HepG2 (cell line): ENCODE data around the gene ZNF638. TPM values are rescaled to one million over a fixed set of nuclear protein-coding genes. Genes with fewer than 3 reads are reported as not detected.

Experiments
- ATAC-seq: fragments of 200-7000 bp; cut with Tn5 transposase; 3 replicates; pipeline ENCODE4 v1.9.1; 2020; ENCODE audit warnings: mild to moderate bottlenecking, moderate library complexity
- BruUV-seq: library from RNA; stranded (reverse); fragments of 400-500 nt; replicated peaks from 2 replicates; lab custom pipeline; 2021; lab: Mats Ljungman, UMichigan
- CTCF ChIA-PET: fragments of 300-600 bp; formaldehyde crosslinking; extraction: SDS; loops from one replicate; lab custom pipeline; 2021; ENCODE audit warnings: low total read pairs, inconsistent platforms, low intra/inter-chr PET ratio; lab: Yijun Ruan, JAX
- POLR2A ChIA-PET: fragments of 350-600 bp; sonication (Branson Sonifier 250); formaldehyde crosslinking; loops from one replicate; lab custom pipeline; 2020; ENCODE audit warnings: antibody characterized with exemption, inconsistent platforms; lab: Yijun Ruan, JAX
- DNase-seq: peaks from one replicate; pipeline ENCODE4 v3.0.0-alpha.2; 2015; ENCODE audit warnings: low spot score
- FAIRE-seq: peaks from 3 replicates; lab custom pipeline; 2011; peaks lifted over from hg19 to GRCh38; lab: Jason Lieb, UNC
- H2AFZ ChIP-seq: one replicate; pipeline ENCODE4 v1.6.1; 2011; ENCODE audit warnings: low read length, inconsistent platforms
- H3K27ac ChIP-seq: fragments of 300-600 bp; 3 replicates; pipeline ENCODE4 v1.8.0; 2011; ENCODE audit warnings: mixed run types, mild to moderate bottlenecking, mixed read lengths, low read length, inconsistent platforms; ENCODE audit not compliant: insufficient read depth; ENCODE audit errors: extremely low read length
- H3K27me3 ChIP-seq, 2 experiments: fragments of 200-600 bp in 1 of 2; 2 replicates in 1 of 2; 3 replicates in 1 of 2; pipeline versions ENCODE4 v1.6.0 to v1.8.0; 2011; ENCODE audit warnings: low read length in 2 of 2, mild to moderate bottlenecking in 2 of 2, moderate library complexity in 2 of 2, inconsistent platforms in 1 of 2; ENCODE audit not compliant: insufficient read depth in 2 of 2, control insufficient read depth in 1 of 2
- H3K36me3 ChIP-seq, 2 experiments: fragments of 200-600 bp in 1 of 2; replicated peaks in 1 of 2; 2 replicates in 1 of 2; 3 replicates in 1 of 2; pipeline versions ENCODE4 v1.5.1 to v1.8.0; 2011; ENCODE audit warnings: low read length in 2 of 2, inconsistent platforms in 1 of 2; ENCODE audit not compliant: insufficient read depth in 2 of 2, control insufficient read depth in 1 of 2
- H3K4me1 ChIP-seq: 2 replicates; pipeline ENCODE4 v1.5.1; 2012; ENCODE audit warnings: low read length, inconsistent platforms; ENCODE audit not compliant: insufficient read depth
- H3K4me2 ChIP-seq: 2 replicates; pipeline ENCODE4 v1.6.0; 2011; ENCODE audit warnings: low read depth, low read length, inconsistent platforms
- H3K4me3 ChIP-seq, 3 experiments: fragments of 200-600 bp in 1 of 3; sonication (generic), shearing (Covaris generic) in 1 of 3; replicated peaks in 1 of 3; 2 replicates each; pipeline ENCODE4 v1.5.1; 2011 to 2016; ENCODE audit warnings: low read length in 3 of 3, inconsistent platforms in 2 of 3, low read depth in 2 of 3, mild to moderate bottlenecking in 2 of 3, control low read depth in 1 of 3, mixed read lengths in 1 of 3; ENCODE audit not compliant: insufficient read depth in 1 of 3
- H3K79me2 ChIP-seq: one replicate; pipeline ENCODE4 v1.6.1; 2011; ENCODE audit warnings: low read length, inconsistent platforms; ENCODE audit not compliant: insufficient read depth
- H3K9ac ChIP-seq: 2 replicates; pipeline ENCODE4 v1.6.0; 2011; ENCODE audit warnings: mild to moderate bottlenecking, low read depth, low read length, inconsistent platforms; ENCODE audit not compliant: insufficient read depth
- H3K9me3 ChIP-seq: 2 replicates; pipeline ENCODE4 v1.5.1; 2012; ENCODE audit warnings: mild to moderate bottlenecking, low read length
- H4K20me1 ChIP-seq: 2 replicates; pipeline ENCODE4 v1.6.0; 2011; ENCODE audit warnings: inconsistent platforms, mild to moderate bottlenecking, low read length, moderate library complexity; ENCODE audit not compliant: insufficient read depth
- BCLAF1 ChIP-seq: fragments of 450-650 bp; IDR thresholded peaks from 2 replicates; pipeline ENCODE4 v1.6.1; 2017; ENCODE audit warnings: mild to moderate bottlenecking
- GABPA ChIP-seq, 2 experiments: IDR thresholded peaks; 2 replicates each; pipeline ENCODE4 v1.6.1; 2011 to 2016; ENCODE audit warnings: low read depth in 2 of 2, low read length in 1 of 2, missing biosample characterization in 1 of 2, missing genetic modification characterization in 1 of 2
- NFKBIZ ChIP-seq: IDR thresholded peaks from 2 replicates; pipeline ENCODE4 v1.6.1; 2018; ENCODE audit warnings: missing genetic modification reagents, missing compliant biosample characterization
- POGZ ChIP-seq: sonication (generic); formaldehyde crosslinking; IDR thresholded peaks from 2 replicates; pipeline ENCODE4 v1.4.0; 2020; ENCODE audit warnings: mild to moderate bottlenecking, missing genetic modification reagents
- SPEN ChIP-seq: sonication (generic); formaldehyde crosslinking; IDR thresholded peaks from 2 replicates; pipeline ENCODE4 v1.5.1; 2020; ENCODE audit warnings: low read depth, mild to moderate bottlenecking, missing genetic modification reagents
- TAF1 ChIP-seq: sonication (generic); formaldehyde crosslinking; IDR thresholded peaks from 2 replicates; pipeline ENCODE4 v1.4.0; 2020; ENCODE audit warnings: missing genetic modification reagents
- TGIF2 ChIP-seq: IDR thresholded peaks from 2 replicates; pipeline ENCODE4 v1.6.1; 2016; ENCODE audit warnings: control low read depth, missing compliant biosample characterization
- ZBTB8A ChIP-seq: sonication (generic); formaldehyde crosslinking; IDR thresholded peaks from 2 replicates; pipeline ENCODE4 v1.4.0; 2020; ENCODE audit warnings: mild to moderate bottlenecking, low read depth, missing genetic modification reagents, borderline replicate concordance
- ZNF496 ChIP-seq: sonication (generic); formaldehyde crosslinking; IDR thresholded peaks from 2 replicates; pipeline ENCODE4 v1.8.1; 2023; ENCODE audit warnings: mild to moderate bottlenecking, moderate library complexity, missing genetic modification reagents; ENCODE audit not compliant: insufficient replicate concordance
- ZNF790 ChIP-seq: sonication (generic); formaldehyde crosslinking; IDR thresholded peaks from 2 replicates; pipeline ENCODE4 v1.8.0; 2022; ENCODE audit warnings: missing genetic modification reagents, mild to moderate bottlenecking, borderline replicate concordance
- ZSCAN31 ChIP-seq: sonication (generic); formaldehyde crosslinking; IDR thresholded peaks from 2 replicates; pipeline ENCODE4 v1.5.0; 2020; ENCODE audit warnings: low read depth, mild to moderate bottlenecking, missing genetic modification reagents
- WGBS: methylation state at CpG from one replicate; pipeline ENCODE4 v1.1.6; 2017; ENCODE audit warnings: low lambda C conversion rate; 5-methylcytosine and 5-hydroxymethylcytosine counted together
- in situ Hi-C: cut with HindIII; loops from 2 replicates; pipeline ENCODE4 v1.10.0; 2017; ENCODE audit warnings: low pct_unique_long_range_greater_than_20kb; ENCODE audit not compliant: extremely low pct_ligation_motif_present
- intact Hi-C: fragments of 100-400 bp; cut with micrococcal nuclease; formaldehyde crosslinking; loops from one replicate; pipeline ENCODE4 v1.10.0; 2022; ENCODE audit not compliant: unreplicated experiment
- polyA plus RNA-seq, 8 experiments: library from polyadenylated mRNA; depleted of rRNA in 3 of 8; stranded (reverse) in 7 of 8; unstranded in 1 of 8; fragments of >200 nt; fragmentation: Illumina TruSeq in 4 of 8; extraction: Trizol in 4 of 8; gene quantifications; 2 replicates each; pipeline versions ENCODE4 v1.2.1 to v1.2.3, GENCODE V29; 2011 to 2016; ENCODE audit warnings: low read depth in 4 of 8, missing spikeins in 1 of 8, mixed read lengths in 1 of 8; ENCODE audit not compliant: insufficient read depth in 1 of 8
- total RNA-seq, 5 experiments: library from RNA; depleted of rRNA; stranded (reverse); fragments of >200 nt; fragmentation: Illumina TruSeq; extraction: Trizol; gene quantifications; 2 replicates each; pipeline ENCODE4 v1.2.3, GENCODE V29; 2016; ENCODE audit warnings: low read depth in 1 of 5
- TF ChIP-seq, protein P1 (sequence below): sonication (generic); formaldehyde crosslinking; IDR thresholded peaks from 2 replicates; pipeline ENCODE4 v1.4.0; 2020; ENCODE audit warnings: mild to moderate bottlenecking, missing genetic modification reagents

The ZNF638 gene
- total and polyA plus RNA-seq, 2 of the 13 experiments (the other 11 are each of a cell fraction or from before 2014, with no cell fraction given): 92.7 to 144 TPM

DNA sequence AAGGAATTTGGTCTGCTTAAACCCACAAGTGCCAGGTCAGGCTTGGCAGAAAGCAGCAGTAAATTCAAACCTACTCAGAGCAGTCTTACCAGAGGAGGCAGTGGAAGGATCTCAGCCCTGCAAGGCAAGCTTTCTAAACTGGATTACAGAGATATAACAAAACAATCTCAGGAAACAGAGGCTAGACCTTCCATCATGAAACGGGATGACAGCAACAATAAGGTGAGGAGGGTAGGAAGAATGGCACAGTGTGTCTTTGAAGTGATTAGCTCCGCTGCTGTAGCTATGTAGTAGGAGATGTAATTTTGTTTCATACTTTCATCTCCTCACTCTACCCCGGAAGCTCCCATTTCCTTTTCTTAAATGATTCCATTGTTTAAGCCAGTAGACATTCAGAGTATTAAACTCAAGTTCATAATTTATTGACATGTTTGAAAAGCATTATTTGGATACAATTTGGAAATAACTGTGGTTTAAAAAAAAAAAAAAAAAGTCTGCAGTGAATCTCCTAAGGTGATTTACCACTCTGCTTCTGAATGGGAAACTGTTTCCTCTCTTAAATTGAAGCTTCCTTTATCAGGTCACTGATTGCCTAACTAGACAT is 92.3 kb downstream of the ZNF638 start:
- in situ Hi-C loops: no loop called here
- Histone ChIP-seq H3K36me3 (peaks cover 16 to 69% of the 10 kb centered on the region in 2 experiments), H3K9ac (no peak overlapping the region), H3K4me2 (no peak overlapping the region), H3K4me3 (no peak overlapping the region)
- intact Hi-C loops: no loop called here
- DNase-seq (no peak), FAIRE-seq (no peak)
- POLR2A ChIA-PET: no interaction called here
- no peak for TF ChIP-seq NFKBIZ
- no peak for TF ChIP-seq TGIF2 (CRISPR knock-in tag)
- TF ChIP-seq, protein P1, sequence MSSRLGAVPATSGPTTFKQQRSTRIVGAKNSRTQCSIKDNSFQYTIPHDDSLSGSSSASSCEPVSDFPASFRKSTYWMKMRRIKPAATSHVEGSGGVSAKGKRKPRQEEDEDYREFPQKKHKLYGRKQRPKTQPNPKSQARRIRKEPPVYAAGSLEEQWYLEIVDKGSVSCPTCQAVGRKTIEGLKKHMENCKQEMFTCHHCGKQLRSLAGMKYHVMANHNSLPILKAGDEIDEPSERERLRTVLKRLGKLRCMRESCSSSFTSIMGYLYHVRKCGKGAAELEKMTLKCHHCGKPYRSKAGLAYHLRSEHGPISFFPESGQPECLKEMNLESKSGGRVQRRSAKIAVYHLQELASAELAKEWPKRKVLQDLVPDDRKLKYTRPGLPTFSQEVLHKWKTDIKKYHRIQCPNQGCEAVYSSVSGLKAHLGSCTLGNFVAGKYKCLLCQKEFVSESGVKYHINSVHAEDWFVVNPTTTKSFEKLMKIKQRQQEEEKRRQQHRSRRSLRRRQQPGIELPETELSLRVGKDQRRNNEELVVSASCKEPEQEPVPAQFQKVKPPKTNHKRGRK (CRISPR knock-in tag): no peak
- TF ChIP-seq, all 625 proteins: peak for 0
- Histone ChIP-seq H3K4me1 (peaks cover 13% of the 10 kb centered on the region; the same call in 1 of the 2 replicates), H3K9me3 (no peaks in the 10 kb centered on the region), H3K27me3 (no peaks in the 10 kb centered on the region), H4K20me1 (no peaks in the 10 kb centered on the region; the same call in 1 of the 2 replicates), H3K27ac (no peak overlapping the region), H3K79me2 (no peaks in the 10 kb centered on the region), H2AFZ (no peak overlapping the region)
- CTCF ChIA-PET: no interaction called here
- WGBS: over 99% methylated on average over 3 of the region's 3 CpGs
- BruUV-seq: no TSS peak
- no peak for ATAC-seq

- Histone ChIP-seq H3K9ac (no peak overlapping the region), H2AFZ (no peak overlapping the region), H3K36me3 (peaks cover 23 to 73% of the 10 kb centered on the region in 2 experiments), H3K4me3 (no peak overlapping the region), H3K4me1 (no peaks in the 10 kb centered on the region), H3K27ac (no peak overlapping the region), H3K79me2 (no peaks in the 10 kb centered on the region), H3K9me3 (no peaks in the 10 kb centered on the region), H4K20me1 (no peaks in the 10 kb centered on the region), H3K4me2 (no peak overlapping the region), H3K27me3 (no peaks in the 10 kb centered on the region)
- in situ Hi-C loops: no loop called here
- ATAC-seq: no peak
- 99% methylated on average over 2 of the region's 2 CpGs for WGBS
- BruUV-seq: no TSS peak
- no peak for DNase-seq
- ChIA-PET CTCF (no interaction called here), POLR2A (no interaction called here)
- FAIRE-seq: no peak
- intact Hi-C loops: no loop called here
- TF ChIP-seq ZSCAN31: no peak
- no peak for TF ChIP-seq POGZ (CRISPR knock-in tag)
- TF ChIP-seq ZBTB8A: no peak
- TF ChIP-seq TAF1 (CRISPR knock-in tag): no peak
- TF ChIP-seq ZNF496 (CRISPR knock-in tag): no peak
- no peak for TF ChIP-seq BCLAF1
- TF ChIP-seq ZNF790 (CRISPR knock-in tag): no peak
- TF ChIP-seq GABPA (IDR thresholded peaks at IDR 0.05; ENCODE audit: low read depth, low read length): no peak
- no peak for TF ChIP-seq GABPA (CRISPR knock-in tag; IDR thresholded peaks at IDR 0.05; ENCODE audit: low read depth)
- no peak for TF ChIP-seq SPEN (CRISPR knock-in tag)
Measured at GRCh38 chr2:71426721-71427120, 95.1 kb downstream of the ZNF638 start.
